Measurements from ENCODE around the gene SLC5A10.

DNA sequence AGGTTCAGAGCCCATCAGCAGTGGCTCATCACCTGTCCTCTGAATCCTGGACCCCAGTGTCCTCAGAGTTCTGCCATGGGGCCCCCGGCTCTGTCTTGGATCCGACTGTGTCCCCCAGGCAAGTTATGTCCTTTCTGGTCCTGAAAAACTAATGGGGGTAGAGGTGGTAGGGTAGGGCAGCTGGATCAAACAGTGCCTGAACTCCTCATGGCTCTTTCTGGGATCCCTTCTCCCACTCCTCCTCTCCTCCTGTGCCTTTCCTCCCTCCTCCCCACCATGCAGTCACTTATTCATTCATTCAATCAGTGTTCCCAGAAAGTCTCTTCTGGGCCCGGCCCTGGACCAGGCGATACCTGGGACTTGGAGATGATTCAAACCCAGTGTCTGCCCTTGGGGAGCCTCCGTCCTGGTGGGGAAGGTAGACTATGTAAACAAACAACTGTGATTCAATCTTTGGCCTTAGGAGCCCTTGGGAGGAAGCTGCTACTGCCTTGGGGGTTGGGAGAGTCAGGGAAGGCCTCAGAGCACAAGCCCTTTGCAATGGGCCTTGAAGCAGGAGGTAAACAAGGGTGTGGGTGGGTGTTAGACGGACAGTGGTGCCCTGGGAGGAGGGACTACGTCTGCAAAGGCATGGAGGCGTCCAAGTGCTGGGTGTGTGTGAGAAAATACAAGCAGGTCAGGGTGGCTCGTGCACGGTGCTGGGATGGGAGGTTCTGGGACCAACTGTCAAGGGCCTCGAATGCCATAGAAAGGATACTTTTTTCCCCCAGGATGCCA lies 59.0 kb downstream of the SLC5A10 start:
- TF ChIP-seq EZH2 (IDR thresholded peaks at IDR 0.05; ENCODE audit: low read depth), result no peak
- TF ChIP-seq, protein P1, sequence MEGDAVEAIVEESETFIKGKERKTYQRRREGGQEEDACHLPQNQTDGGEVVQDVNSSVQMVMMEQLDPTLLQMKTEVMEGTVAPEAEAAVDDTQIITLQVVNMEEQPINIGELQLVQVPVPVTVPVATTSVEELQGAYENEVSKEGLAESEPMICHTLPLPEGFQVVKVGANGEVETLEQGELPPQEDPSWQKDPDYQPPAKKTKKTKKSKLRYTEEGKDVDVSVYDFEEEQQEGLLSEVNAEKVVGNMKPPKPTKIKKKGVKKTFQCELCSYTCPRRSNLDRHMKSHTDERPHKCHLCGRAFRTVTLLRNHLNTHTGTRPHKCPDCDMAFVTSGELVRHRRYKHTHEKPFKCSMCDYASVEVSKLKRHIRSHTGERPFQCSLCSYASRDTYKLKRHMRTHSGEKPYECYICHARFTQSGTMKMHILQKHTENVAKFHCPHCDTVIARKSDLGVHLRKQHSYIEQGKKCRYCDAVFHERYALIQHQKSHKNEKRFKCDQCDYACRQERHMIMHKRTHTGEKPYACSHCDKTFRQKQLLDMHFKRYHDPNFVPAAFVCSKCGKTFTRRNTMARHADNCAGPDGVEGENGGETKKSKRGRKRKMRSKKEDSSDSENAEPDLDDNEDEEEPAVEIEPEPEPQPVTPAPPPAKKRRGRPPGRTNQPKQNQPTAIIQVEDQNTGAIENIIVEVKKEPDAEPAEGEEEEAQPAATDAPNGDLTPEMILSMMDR (conservative IDR thresholded peaks at IDR 0.05), result no peak
